Measurements from ENCODE around the gene CARD19. TPM values are rescaled to one million over a fixed set of nuclear protein-coding genes. Genes with fewer than 3 reads are reported as not detected.

CARD19 gene
- total and polyA plus RNA-seq, 9 of the 15 experiments (the other 6 are each of a cell fraction or from before 2014, with no cell fraction given), result 0.90 to 34.9 (median 14.6) TPM

DNA sequence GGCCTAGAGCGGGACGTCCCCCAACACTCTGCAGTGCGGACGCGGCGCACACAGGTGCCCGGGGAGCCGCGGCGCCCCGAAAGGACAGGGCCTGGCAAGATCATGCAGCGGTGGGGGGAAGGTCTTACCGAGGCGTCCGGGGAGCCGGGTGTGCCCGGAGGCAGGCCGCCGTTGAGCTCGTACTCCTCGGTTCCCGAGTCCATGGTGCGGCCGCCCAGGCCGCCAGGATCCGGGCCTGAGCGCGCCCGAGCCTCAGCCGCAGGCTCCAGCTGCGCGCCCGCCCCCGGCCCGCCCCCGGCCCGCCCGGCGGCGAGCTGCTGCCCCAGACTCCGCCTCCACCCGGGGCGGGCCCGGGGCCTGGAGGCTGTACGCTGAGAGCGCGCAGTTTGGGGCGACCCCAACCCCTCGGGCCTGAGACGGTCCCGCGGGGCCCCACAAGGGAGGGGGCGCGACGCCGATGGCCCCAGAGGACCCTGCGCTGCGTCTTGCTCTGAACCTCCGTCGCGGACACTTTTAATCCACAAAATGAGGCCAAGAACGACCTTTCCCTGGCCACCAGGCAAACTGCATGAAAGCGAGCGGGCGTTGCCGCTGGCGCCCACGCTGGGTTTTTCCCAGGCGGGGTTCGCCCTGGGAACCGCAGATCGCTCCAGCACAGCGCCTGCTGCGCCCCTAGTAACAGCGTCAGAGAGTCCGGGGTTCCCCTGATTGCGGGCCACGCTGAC lies 38.2 kb downstream of the CARD19 start, which contains the start of gene NINJ1 (continued):
- TF ChIP-seq FOXP4 (CRISPR knock-in tag; IDR thresholded peaks at IDR 0.05; ENCODE audit: borderline replicate concordance) (peak; percentile 18; the same call in 1 of the 2 replicates), CREM (IDR thresholded peaks at IDR 0.05; ENCODE audit: low read depth) (peak; percentile 66), CBFB (CRISPR knock-in tag; IDR thresholded peaks at IDR 0.05) (0 out of 2 replicates have a peak, but pooled peaks have one; percentile 52), ZNF143 (CRISPR knock-in tag; IDR thresholded peaks at IDR 0.05) (no peak), SUPT5H (IDR thresholded peaks at IDR 0.05) (peak; percentile 57; the same call in 1 of the 2 replicates), PHF8 (IDR thresholded peaks at IDR 0.05; ENCODE audit: borderline replicate concordance, low read length) (peak; percentile 91; the same call in 1 of the 2 replicates), HEY1 (CRISPR knock-in tag; IDR thresholded peaks at IDR 0.05; ENCODE audit: borderline replicate concordance) (no peak), THRAP3 (IDR thresholded peaks at IDR 0.05; ENCODE audit: borderline replicate concordance) (no peak), PRDM10 (IDR thresholded peaks at IDR 0.05; ENCODE audit: partially characterized antibody) (no peak), FOXK2 (conservative IDR thresholded peaks at IDR 0.05 in 1 of 2, IDR thresholded peaks at IDR 0.05 in 1 of 2; ENCODE audit: low read depth in 2 of 2) (no peak), E2F8 (IDR thresholded peaks at IDR 0.05; ENCODE audit: low read depth, partially characterized antibody) (no peak)
- TF ChIP-seq, protein P1, sequence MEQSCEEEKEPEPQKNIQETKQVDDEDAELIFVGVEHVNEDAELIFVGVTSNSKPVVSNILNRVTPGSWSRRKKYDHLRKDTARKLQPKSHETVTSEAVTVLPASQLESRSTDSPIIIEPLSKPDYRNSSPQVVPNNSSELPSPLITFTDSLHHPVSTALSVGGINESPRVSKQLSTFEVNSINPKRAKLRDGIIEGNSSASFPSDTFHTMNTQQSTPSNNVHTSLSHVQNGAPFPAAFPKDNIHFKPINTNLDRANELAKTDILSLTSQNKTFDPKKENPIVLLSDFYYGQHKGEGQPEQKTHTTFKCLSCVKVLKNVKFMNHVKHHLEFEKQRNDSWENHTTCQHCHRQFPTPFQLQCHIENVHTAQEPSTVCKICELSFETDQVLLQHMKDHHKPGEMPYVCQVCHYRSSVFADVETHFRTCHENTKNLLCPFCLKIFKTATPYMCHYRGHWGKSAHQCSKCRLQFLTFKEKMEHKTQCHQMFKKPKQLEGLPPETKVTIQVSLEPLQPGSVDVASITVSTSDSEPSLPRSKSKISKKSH (CRISPR knock-in tag; IDR thresholded peaks at IDR 0.05), result no peak

Data from K562 (cell line).